Activated gamma-delta T cell treated with anti-CD3 and anti-CD28 coated beads, Interleukin-2, amount 50 U/mL, for 16 hours (primary cell): Measurements from ENCODE around the gene XYLT1.

Experiments
- DNase-seq: peaks from one replicate; pipeline ENCODE4 v3.0.0-alpha.2; 2020; ENCODE audit warnings: low read depth

Gene XYLT1

GRCh38 chr16:17357307-17358062 lies 113.3 kb downstream of the XYLT1 start:
- no peak for DNase-seq

DNA sequence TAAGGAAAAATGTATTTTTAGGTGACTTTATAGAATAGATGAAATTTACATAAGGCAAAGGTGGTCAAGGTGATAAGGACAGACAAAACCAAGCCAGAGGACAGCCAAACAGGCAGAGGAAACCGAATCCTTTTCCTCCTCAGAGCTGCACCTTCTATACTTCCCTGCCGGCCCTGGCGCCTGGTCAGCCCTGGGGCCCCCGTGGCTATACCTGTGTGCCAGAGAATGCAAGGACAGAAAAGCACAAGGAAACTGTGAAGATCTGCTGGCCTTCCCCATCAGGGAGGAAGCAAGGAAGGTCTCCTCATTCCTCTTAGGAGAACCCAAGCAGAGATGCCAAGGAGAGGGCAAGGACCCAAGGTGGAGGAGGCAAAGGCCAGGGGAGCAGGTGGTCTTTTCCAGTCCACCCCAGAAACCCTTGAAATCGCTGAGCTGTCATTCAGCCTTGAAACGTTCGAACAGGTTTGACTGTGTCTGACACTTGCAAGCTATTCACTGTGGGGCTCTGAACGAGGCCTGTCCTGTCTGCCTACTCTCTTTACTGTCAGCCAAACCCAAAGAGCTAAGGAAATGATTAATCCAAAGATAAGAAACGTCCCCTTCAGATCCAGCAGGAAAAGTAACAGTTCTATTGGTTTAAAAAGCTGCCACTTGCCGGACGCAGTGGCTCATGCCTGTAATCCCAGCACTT lies 114.4 kb downstream of the XYLT1 start:
- DNase-seq: no peak

- DNase-seq: no peak
These were observed 116.1 kb downstream of the XYLT1 start for GRCh38 chr16:17354685-17355084.

- DNase-seq: no peak
These were observed 116.6 kb downstream of the XYLT1 start for GRCh38 chr16:17354141-17354601.

DNA sequence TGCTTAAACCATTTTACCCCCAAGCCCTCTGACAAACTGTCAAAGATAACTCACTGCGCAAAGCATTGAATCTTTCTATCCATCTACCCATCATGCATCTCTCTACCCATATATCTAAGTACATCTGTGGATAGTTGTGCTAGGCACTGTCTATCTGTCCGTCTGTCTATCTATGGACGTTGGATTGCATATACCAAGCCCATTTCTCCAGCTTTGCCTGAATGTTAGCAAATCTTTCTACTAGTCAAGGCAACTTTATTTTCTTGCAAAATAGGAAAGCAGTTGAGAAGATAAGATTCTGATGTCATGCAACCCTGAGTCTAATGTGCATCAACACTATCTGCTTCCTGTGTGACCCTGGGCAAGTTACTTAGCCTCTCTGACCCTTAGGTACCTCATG lies 117.2 kb downstream of the XYLT1 start:
- DNase-seq: no peak

- no peak for DNase-seq
These were observed 119.2 kb downstream of the XYLT1 start for GRCh38 chr16:17351441-17352035.

GRCh38 chr16:17350207-17350606 lies 120.6 kb downstream of the XYLT1 start:
- no peak for DNase-seq

GRCh38 chr16:17348826-17349225 lies 121.9 kb downstream of the XYLT1 start:
- no peak for DNase-seq

DNA sequence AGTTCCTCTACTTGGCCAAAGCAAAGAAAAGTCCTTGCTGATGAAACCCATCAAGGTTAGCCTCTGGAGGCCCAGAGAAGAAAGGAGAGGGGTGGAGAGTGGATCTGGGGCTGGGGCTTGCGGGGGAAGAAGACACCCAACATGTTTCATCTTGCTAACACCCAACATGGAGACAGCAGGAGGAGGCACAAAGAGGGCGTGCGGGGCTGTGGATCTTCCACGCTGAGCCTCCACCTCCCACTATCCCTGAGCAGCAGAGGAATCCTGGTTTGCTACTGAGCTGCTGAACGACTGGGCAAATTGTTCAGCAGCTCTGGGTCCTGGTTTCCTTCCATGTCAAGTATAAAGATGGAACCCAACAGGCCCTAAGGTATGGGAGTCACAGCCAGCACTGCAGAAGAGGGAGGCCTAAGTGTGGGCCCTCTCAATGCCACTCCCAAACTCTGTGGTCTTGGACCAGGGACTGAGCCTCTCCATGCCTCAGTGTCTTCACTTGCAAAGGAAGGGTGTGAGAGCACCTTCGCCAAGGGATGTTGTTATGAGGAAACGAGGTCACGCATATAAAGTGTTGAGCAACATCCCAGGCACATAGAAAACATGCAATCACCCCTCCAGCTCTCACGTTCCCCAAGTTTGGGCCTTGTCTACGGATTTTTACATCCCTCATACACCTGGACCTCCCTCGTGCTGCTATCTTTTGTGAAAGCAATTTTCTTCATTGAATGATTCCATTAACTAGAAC lies 122.5 kb downstream of the XYLT1 start:
- DNase-seq: no peak

GRCh38 chr16:17347624-17348023 lies 123.1 kb downstream of the XYLT1 start:
- DNase-seq: no peak

GRCh38 chr16:17346621-17347569 lies 123.9 kb downstream of the XYLT1 start:
- DNase-seq: peak; percentile 9

DNA sequence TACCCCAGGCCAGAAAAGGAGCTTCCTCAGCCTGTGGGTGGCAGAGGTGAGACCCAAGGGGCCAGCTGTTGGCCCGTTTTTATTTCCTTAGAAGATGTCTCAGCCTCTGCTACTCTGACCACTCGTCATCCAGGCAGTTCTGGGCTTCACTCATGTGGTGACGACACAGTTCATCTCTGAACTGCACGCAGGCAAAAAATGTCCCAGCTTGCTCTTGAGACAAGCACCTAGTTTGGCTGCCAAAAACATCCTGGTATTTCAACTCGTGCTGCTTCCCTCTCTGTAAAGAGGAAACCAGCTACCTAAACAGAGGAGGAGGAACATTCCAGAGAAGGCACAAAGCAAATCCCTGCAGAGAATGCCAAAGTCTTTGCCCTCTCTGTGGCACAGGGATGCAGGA lies 125.7 kb downstream of the XYLT1 start:
- DNase-seq: no peak

DNA sequence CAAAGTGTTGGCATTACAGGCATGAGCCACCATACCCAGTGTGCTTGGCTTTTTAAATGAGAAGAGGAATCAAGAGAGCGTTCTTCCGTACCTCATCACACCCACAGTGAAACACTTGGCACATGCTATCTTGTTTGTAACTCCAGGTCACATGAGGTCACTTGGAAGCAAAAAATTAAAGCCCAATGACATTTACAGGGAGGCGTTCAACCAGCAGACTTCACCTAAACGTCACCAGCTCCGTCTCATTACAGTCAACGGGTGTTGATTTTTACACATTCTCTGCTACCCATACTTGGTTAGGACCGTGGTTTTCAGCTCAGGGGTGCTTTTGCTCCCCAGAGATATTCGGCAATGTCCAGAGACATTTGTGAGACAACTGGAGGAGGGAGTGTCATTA lies 127.0 kb downstream of the XYLT1 start:
- DNase-seq: no peak

GRCh38 chr16:17343028-17343427 lies 127.7 kb downstream of the XYLT1 start:
- no peak for DNase-seq

GRCh38 chr16:17342031-17342430 lies 128.7 kb downstream of the XYLT1 start:
- DNase-seq: no peak

GRCh38 chr16:17340804-17341203 lies 130.0 kb downstream of the XYLT1 start:
- DNase-seq: no peak

DNA sequence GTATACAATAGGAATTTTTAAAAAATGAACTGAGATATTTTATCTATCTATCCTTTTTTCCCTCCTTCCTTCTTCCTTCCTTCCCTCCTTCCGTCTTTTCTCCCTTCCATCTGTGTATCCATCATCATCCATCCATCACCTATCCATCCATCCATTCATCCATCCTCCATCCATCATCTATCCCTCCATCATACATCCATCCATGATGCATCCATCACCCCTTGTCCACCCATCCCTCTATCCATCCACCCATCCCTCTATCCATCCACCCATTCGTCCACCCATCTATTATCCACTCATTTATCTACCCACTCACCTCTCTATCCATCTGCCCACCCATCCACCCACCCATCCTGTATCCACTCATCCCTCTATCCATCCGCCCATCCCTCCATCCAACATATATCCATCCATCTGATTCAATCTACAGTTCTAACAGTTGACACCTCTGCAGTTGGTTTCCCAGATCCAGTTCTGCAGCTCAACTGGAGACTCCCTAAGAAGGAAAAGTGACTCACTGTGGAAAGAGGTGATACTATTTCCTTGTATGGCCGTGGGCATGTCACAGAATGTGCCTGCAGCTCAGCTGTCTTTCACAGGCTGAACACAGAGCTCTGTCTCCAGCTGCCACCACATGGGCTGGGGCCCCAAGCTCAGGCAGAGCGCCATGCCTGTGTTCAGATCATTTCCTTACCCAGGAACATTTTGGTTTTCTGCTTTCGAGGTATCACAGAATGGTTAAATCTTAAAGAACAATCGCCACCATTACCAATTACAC lies 130.8 kb downstream of the XYLT1 start:
- no peak for DNase-seq

DNA sequence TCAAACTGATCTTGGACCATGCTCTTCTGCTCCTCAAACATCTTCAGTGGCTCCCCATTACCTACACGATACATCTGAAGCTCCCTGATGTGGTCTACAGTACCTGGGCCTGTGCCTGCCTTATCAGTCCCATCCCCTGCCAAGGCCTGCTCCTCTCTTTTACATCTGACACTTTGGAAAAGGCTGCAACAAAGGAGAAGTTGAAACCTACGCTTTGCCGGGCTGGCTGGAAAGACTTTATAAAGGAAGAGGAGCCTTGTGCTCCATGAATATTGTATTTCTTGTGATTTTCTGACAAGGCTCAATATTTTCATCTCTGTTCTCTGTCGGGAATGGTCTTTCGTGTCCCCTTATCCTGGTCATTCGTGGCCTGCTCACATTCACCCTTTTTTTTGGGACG lies 132.5 kb downstream of the XYLT1 start:
- no peak for DNase-seq

DNA sequence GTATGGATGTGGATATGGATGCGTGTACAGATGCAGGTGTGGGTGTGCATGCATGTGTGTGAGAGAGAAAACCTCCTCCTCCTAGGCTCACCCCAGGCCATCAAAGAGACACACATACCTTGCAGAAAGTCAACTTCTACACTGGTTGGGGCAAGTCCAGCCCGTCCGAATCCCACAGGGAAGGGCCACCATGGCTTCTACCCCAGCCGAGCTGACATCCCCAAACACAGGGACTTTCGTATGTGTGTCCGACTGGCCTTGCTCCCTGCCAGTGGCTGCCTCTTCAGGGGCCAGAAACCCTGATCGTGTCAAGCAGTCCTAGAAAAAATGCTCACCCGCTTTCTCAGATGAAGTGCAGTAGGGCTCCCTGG lies 134.2 kb downstream of the XYLT1 start:
- DNase-seq: no peak

DNA sequence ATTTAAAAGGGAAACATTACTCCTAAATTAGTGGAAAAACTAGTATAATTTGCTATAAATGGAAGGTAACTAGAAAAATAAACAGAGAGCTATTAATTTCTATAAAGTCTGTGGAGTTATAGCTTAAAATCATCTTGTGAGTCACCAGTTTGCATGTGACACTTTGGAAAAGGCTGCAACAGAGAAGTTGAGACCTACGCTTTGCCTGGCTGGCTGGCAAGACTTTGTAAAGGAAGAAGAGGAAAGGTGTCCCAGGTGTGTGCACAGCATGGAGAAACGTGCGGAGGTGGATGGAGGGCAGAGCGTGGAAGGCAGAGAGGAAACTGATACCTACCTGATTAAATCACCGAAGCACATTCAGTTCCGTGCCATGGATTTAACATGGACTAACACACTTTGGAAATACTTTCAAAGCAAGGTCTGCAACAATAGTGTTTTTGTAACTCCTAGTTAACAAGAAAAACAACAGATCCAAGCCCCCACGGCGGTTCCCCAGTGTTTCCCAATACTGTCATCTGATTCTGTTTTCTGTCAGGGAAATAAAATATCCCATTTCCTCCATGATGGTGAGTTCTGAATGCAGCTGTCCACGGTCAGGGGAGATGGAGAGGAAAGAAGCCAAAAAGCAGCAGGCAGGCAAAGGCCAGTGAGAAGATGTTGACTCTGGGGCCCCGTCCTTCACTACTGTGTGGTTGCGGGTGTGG lies 134.8 kb downstream of the XYLT1 start:
- DNase-seq: no peak
